KBM-7 (cell line): Measurements from ENCODE around the gene SMTNL2.

ENCODE experiments used
- DNase-seq: peaks from one replicate; pipeline ENCODE4 v3.0.0-alpha.2; 2015
- in situ Hi-C: fragments of 300-500 bp; cut with MboI; formaldehyde crosslinking; loops from 2 replicates; pipeline ENCODE4 v1.14.3; 2020; ENCODE audit warnings: low sequenced_read_pairs, low pct_unique_long_range_greater_than_20kb, mixed read lengths

SMTNL2 gene

DNA sequence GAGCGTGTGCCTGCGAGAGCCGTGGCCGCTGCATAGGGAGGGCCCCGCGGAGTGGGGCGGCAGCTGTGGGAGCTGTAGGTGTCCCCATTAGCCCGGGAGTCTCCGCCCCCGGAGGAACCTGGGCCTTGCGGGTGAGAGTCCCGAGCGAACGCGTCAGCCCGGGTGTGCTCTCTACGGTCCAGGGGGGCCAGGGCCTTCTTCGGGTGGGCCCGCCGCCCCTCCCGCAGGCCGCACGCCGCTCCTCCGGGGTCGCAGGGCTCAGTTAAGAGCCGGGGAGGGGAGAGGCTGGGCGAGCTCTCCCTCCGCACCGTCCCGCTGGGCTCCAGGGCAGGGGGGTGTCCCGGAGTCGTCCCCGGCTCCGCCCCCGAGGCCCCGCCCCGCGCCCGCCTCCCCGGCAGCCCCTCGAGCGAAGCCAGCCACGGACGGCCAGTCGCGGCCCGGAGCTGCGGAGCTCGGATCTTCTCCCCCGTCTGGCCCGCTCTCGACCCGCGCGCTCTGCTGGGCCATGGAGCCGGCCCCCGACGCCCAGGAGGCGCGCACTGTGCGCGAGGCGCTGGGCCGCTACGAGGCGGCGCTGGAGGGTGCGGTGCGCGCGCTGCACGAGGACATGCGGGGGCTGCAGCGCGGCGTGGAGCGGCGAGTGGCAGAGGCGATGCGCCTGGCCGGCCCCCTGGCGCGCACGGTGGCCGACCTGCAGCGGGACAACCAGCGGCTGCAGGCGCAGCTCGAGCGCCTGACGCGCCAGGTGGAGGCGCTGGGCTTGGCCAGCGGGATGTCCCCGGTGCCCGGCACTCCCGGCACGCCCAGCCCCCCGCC is at the start of gene SMTNL2:
TSS of gene SMTNL2 (plus strand) at position 429 of the 816 bp plus-strand sequence. CDS start at position 506, 77 bp downstream.
- in situ Hi-C loops = loop anchor here (25.0 kb wide), 1 partner anchor 303 kb away; the partner anchor contains the start of gene C17orf107
- peak; percentile 24 for DNase-seq

DNA sequence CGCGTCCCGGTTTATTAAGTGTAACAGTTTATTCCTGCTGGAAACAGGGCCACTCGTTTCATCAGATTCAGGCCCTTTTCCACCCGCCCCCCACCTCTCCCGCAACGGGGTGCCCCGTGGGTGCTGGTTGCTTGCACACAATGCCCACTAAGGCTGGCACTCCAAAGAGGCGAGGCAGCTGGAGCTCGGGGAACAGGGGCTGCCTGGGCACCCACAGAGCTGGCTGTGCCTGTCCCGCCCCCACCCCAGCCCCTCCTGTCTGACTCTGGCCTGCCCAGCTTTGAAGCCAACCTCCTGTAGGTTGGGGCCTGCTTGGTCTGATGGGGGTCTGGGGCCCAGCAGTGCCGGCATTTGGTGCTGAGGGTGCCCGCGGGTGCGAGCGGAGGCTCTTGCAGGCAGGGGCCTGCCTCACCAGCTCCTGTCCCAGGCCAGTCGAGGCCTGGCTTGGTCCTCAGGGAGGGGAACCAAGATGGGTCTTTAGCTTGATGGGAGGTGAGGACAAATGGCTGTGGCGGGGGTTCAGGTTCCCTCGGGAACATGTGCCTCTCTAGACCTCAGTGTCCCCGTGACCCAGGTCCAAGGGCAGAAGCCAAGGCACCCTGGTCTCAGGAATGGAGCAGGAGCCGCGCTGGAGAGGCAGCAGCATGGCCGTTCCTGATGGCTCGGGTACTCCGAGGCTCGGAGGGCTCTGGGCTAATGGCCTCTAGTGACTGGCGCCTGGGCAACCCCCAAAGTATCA is 49.2 kb upstream of the SMTNL2 start:
- in situ Hi-C loops = no loop called here
- DNase-seq = no peak

DNA sequence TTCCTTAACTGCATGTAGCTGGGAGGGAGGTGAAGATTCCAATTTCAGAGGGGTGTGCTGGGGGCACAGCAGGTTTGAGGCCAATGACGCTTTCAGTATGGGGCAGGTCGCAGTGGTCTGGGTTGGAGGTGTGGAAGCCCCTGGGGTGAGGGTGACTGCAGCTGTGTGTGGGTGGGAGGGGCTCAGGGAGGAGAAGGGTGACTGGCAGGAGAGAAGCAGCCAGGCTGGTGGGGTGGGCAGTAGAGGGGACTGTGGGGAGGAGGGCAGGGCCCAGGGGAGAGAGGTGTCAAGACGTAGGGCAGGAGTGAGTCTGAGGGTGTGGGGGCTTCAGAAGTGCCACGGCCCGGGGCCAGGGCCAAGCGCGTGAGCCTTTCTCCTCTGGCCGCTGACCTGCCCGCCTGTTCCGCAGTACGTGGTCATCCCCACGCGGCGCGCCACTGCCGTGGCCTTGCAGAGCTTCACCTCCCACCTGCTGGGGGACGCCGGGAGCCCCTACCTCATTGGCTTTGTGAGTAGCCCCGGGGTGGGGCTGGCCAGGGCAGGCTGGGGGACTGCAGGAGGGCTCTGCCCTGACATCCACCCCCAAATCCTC is 48.6 kb upstream of the SMTNL2 start:
- DNase-seq = no peak
- in situ Hi-C loops = no loop called here

DNA sequence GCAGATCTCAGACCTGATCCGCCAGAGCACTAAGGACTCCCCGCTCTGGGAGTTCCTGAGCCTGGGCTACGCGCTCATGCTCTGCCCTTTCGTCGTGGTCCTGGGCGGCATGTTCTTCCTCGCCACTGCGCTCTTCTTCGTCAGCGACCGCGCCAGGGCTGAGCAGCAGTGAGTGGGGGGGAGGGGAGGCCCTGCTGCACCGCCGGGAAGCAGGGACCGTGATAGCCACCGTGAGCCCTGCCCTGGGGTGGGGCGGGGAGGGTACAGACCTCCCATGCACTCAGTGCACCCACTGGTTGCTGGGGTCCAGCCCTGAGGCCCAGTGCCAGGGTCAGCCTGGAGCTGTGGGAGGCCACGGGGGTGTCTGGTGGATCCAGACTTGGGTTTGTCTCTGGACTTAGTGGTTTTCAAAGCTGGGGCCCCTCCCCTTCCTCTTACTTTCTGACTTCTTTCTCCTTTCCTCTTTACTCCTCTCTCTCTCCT is 48.0 kb upstream of the SMTNL2 start:
- DNase-seq = no peak
- in situ Hi-C loops = no loop called here

DNA sequence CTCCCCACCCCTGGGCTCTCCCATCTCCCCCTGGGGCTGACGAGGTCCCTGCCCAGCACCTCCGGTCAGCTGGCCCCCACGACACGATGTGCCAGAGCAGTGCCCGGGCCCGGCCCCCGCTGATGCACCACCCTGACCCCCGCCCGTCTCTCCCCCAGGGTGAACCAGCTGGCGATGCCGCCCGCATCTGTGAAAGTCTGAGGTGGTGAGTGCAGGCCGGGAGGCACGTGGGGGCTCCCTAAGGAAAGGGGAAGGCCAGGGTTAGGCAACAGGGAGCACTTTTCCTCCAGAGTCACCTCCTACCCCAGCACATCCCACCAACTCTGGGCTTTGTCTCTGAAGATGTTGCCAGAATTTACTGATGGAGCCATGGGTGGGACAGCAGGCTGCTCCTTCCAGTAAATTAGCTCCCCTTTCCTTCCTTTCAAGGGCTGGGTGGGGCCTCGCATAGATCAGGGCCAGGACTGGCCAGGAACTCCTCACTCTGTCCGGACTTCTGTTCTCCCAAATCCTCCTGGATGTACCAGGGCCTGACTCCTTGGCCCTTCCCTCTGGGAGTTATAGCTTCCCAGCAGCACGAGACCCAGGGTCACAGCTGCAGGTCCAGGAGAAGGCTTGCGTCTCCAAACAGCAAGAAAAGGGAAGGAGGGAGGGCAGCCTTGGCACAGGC is 47.5 kb upstream of the SMTNL2 start:
- in situ Hi-C loops = no loop called here
- DNase-seq = no peak

DNA sequence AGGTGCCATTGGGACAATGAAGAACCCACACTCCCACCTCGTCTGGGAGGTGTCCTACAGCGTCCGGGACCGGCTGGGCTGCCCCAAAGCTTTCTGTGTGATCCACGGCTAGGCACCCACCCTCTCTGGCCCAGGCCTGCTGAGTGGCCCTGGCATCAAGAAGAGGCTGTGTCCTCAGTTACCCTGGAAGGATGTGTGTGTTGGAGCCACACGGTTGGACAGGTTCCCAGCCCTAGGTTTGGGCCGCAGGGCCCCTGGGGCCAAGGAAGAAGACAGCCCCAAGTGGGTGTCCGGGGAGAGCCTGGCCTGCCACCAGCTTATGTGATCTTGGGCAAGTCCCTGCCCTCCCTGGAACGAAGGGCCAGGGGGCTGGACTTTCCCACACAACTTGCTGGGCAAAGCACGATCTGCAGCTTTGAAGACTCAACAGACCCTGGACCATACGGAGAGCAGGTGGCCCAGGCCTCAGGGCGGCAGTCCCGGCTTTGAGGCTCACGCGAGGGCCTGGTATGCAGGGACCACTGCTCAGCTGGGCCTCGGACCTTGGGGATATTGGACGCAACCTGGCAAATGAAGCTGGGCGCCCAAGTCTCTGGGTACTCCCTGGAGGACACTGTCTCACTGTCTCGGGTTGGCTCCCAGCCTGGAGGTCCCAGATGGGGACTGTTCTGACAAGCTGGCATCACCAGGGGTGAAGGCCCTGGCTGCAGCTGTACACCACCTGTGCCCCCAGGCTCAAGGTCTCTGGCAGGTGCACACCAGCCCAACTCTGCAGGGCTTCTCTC is 46.7 kb upstream of the SMTNL2 start:
- in situ Hi-C loops = no loop called here

DNA sequence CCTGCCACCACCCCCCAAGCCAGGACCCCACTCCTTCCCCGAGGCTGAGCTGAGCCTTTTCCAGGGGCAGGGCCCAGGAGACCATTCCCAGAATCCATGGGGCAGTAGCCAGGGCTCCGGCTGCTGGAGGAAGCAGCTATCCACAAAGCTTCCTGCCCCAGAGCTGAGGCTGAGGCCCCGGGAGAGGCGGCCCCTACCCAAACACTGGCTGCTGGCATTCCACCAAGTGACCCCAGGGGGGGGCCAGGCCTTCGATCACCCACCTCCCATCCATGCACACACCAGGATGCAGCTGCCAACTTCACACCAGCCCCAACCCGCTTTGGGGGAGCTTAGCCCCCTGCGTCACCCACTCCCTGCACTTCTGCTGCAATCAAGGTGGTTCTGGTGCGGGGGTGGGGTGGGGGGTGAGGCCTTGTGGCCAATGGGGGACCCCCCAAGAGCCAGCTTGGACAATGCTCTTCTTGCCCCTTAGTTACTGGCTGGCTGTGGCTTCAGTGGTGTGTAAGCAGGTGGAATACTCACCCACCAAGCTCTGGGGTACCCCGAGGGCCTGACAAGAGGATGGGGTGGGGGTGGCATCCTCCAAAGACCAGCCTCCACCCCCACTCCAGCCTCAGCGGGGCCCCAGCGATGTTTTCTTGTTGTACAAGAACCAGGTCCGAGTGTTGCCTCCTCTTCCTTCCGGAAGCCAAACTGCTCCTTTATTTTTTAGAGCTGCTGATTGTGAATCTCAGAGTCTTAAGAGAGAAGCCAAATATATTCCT is 45.9 kb upstream of the SMTNL2 start:
- no peak for DNase-seq
- in situ Hi-C loops = no loop called here

More for the DNA sequence above, 46.7 kb upstream of the SMTNL2 start:
- no peak for DNase-seq

DNA sequence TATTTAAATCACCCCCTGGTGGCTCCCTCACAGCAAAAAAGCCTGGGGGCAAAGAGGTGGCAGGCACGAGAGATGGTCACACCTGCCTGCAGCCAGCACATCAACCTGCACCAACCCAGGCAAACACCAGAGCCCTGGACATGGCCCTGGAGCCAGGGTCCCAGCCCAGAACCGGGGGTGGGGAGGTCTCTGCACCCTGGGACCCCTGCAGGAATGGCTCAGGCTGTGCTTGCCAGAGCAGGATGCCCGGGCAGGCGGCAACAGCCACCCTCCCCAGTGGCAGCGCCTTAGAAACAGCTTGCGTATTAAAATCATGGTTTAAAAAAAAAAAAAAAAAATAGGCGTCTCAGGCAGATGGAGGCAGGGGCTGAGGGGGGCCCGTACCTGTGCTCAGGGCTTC is 45.3 kb upstream of the SMTNL2 start:
- DNase-seq = no peak
- in situ Hi-C loops = no loop called here

DNA sequence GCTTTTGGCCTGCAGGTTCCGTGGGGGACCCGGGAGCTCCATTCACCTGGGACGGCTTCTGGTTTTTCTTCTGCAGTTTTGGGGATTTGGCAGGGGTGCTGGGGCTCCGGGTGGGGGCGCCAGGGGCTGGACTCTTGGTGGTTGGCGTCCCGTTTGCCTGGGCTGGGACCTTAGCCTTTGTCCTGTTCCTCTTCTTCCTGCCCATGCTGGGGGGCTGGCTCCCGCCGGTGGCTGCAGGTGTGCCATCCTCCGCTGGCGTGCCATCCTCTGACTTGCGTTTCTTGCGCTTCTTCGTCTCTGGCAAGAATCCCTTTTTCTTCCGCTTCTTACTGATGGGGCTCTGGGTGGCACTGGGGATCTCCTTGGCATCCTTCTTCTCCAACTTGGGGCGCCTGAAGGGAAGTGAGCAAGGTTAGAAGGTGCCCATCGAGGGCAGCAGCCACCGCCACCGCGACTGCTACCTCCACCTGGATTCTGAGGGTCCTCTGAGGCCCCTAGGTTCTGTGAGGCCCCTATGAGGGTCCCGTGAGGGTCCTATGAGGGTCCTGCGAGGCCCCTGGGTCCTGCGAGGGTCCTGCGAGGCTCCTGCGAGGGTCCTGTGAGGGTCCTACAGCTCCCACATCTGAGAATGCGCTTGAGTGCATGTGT is 44.6 kb upstream of the SMTNL2 start:
- in situ Hi-C loops = no loop called here
- DNase-seq = no peak

DNA sequence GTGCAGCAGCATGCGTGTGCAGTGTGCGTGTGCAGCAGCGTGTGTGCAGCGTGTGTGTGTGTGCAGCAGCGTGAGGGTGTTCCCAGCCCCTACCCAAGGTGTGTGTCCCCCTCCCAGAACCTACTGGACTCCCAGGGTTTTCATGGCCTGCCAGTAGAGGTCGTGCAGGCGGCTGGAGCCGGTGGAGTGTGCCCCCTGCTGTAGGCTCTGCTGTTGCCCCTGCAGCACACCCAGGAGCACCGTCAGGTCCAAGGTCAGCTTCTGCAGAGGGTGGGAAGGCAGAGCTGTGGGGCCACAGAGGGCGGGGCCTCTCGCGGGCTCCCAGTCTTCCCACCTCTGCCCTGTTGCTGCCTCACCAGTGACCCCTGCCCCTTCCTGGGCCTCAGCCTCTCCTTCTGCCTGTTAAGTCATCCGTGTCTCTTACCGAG is 44.1 kb upstream of the SMTNL2 start:
- in situ Hi-C loops = no loop called here
- no peak for DNase-seq

DNA sequence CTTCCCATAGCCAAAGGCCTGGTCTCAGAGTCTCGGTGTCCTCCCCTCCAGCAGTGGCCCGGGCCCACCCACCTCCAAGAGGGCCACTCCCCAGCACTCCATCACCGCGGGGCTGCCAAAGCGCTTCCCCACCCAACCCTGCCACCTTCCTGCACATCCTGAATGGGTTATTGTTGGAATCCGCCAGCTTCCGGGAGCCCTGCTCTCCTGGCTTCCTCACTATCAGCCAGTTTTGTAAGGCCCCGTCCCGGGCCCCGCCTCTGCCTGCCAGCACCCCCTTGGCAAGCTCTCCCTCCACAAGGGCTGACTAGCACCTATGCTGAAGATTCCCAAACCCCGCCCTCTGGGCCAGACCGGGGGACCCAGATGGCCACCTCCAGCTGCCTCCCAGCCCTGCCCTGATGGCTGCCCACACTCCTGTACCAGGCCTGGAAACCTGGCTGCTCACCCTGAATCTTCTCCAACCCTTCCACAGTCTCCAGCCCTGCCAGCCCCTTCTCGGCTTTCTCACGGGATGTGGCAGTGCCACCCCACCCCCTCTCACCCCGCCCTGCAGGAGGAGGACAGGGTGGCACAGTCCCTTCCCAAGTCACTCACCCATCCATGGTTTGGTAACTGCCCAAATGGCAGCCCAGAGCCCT is 43.5 kb upstream of the SMTNL2 start:
- no peak for DNase-seq
- in situ Hi-C loops = no loop called here

DNA sequence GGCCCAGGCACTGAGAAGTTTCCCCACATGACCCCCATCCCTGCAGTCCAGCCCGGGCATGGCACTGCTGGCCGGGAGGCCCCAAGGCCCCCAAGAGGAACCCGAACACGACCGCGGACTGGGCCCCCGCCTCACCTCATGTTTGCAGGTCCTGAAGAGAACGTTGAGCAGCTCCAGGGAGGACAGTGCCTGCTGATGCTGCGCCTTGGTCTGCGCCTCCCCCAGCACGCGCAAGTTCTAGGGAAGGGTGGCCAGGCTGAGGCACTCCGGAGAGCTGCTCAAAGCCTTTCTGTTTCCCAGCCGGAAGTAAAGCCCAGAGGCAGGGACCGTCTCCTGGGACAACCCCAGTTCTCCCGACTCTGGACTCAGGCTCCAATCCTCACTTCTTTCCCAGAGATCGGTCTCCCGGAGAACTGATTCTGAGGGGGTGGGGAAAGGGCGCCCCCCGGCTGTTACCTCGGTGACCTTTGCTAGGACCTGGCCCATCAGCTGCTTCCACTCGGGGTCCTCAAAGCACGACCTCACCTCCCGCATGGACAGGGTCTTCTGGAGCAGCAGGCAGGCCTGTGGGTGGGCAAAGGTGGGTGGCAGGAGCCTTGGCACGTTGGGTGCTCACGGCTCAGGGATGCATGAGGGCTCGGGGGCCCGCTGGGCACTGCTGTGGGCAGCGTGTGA is 42.9 kb upstream of the SMTNL2 start:
- in situ Hi-C loops = no loop called here
- DNase-seq = no peak

DNA sequence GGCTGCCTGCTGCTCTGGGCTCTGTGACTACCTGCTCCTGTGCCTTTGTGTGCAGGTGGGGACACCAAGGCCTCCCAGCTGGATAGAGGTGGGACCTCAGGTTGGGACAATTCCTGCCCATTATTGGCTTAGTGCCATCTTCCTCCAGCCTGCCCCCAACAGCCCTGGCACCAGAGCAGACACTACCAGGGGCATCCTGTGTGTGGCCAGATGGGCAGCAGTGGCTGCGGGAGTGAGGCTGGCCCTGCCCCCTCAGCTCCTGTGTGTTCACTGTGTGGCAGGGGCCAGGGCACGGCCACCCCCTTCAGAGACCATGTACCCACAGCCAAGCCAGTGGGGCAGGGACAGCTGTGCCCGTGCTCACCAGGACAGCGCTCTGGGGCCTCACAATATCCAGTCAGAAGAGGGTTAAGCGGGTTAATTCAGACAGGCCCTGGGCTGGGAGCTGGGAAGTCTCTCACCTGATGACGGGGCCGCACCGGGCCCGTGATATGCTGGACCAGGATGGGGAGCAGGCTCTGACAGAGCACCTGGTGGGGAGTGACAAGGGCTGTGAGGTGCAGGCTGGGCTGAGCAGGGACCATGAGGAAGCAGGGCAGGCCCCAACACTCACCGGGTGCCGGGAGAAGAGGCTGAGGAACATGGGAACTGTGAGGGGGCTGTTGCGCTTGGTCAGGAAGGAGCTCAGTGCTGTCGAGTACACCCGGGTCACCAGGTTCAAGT is 42.2 kb upstream of the SMTNL2 start:
- in situ Hi-C loops = no loop called here
- no peak for DNase-seq

DNA sequence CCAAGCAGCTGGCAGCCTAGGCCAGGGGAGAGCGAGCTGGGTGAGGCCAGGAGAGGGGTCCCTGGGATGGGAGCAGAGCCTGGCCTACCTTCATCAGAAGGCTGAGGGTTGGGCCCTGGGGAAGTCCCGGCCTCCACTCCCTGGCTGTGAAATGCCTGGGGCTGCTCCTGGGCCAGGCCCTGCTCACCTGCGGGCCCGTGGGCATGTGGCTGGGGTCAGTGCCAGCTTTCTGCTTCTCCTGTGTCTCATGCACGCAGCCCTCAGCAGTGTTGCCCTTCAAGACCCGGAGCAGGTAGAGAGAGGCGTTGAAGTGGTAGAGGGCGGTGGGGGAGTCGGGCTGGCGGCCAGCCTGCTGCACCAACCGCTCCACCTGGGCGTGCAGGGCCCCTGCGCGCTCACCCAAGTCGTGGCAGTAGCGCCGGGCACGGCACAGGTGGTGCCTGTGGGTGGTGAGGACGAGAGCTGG is 41.6 kb upstream of the SMTNL2 start:
- in situ Hi-C loops = no loop called here
- no peak for DNase-seq

DNA sequence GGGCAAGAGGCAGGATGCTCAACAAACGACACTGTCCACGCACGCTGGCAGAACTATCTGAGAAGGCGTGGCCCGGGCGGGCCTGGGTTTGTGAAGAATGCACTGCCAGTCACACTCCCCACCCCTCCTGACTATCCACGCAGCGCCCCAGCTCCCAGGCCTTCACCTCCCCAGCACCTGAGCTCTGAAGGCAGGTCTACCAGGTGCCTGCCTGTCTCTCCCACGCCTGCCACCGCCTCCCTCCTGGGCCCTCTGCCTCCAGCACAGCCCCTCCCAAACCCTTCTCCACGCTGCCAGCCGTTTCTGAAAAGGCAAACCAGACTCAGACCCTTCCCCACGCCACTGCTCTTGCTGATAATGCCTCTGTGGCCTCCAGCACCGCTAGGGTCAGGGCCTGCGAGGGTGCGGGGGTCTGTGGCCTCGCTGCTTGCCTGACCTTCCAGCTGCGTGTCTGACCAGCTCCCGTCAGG is 40.7 kb upstream of the SMTNL2 start:
- no peak for DNase-seq
- in situ Hi-C loops = no loop called here
